Measurements from ENCODE around the gene PKIG. TPM values are rescaled to one million over a fixed set of nuclear protein-coding genes. Genes with fewer than 3 reads are reported as not detected.

PKIG gene
- total RNA-seq, 2 experiments from 2014 or later: 2.9 to 4.1 TPM

- Mint-ChIP-seq H3K4me1 (ENCODE audit: low read depth) (peaks cover 8% of the 10 kb centered on the region), H3K27me3 (no peaks in the 10 kb centered on the region), H3K27ac (no peak overlapping the region), H3K36me3 (peaks cover 1% of the 10 kb centered on the region), H3K4me3 (no peak overlapping the region), H3K9me3 (no peaks in the 10 kb centered on the region)
- ChIA-PET POLR2A (no interaction called here), CTCF (interaction anchor here (0.6 to 1.7 kb wide), 4 partner anchors 14 to 121 kb away, joined by 3 to 4 read pairs (median 4); no protein-coding TSS in a partner anchor)
- intact Hi-C loops (cut with micrococcal nuclease): no loop called here
- no peak for DNase-seq
These were observed 81.8 kb downstream of the PKIG start for GRCh38 chr20:44664131-44664530.

- Mint-ChIP-seq H3K4me3 (no peak overlapping the region), H3K9me3 (no peaks in the 10 kb centered on the region), H3K4me1 (ENCODE audit: low read depth) (peaks cover 13% of the 10 kb centered on the region), H3K36me3 (no peaks in the 10 kb centered on the region), H3K27me3 (no peaks in the 10 kb centered on the region), H3K27ac (no peak overlapping the region)
- no peak for DNase-seq
- ChIA-PET CTCF (interaction anchor here (1.0 to 1.2 kb wide), 2 partner anchors 18 to 20 kb away, joined by 4 read pairs; no protein-coding TSS in a partner anchor), POLR2A (no interaction called here)
- intact Hi-C loops (cut with micrococcal nuclease): no loop called here
These were observed 83.7 kb downstream of the PKIG start for GRCh38 chr20:44666066-44666465.

Other genes with a start within 250 kb of the PKIG start
- gene R3HDML, start 245.5 kb upstream of the PKIG start, total RNA-seq: not detected
- gene HNF4A, start 226.9 kb upstream of the PKIG start, total RNA-seq: not detected
- 10 to 100 TPM; 18.1 to 18.6 TPM for gene TTPAL, start 106.7 kb upstream of the PKIG start, total RNA-seq
- 10 to 100 TPM; 57.3 to 58.6 TPM for gene SERINC3, start 60.5 kb upstream of the PKIG start, total RNA-seq
- gene ADA, start 69.1 kb downstream of the PKIG start, total RNA-seq: 10 to 100 TPM; 35.7 to 38.0 TPM
- gene CCN5, start 132.8 kb downstream of the PKIG start, total RNA-seq: not detected
- gene KCNK15, start 163.3 kb downstream of the PKIG start, total RNA-seq: under 1 TPM; 0.71 to 0.77 TPM
- gene RIMS4, start 228.0 kb downstream of the PKIG start, total RNA-seq: not detected

All from activated CD4-positive, alpha-beta memory T cell treated with anti-CD3 and anti-CD28 coated beads for 36 hours (primary cell).